ENCODE data around the gene ACADVL.
A peak's percentile ranks its signal among the peaks of the same experiment; 100 is the strongest.

Gene ACADVL

GRCh38 chr17:7207120-7208001 lies 12.4 kb upstream of the ACADVL start:
- no peak for DNase-seq (ENCODE audit: extremely low read depth, low read depth)
- no peak for TF ChIP-seq CTCF (IDR thresholded peaks at IDR 0.05; ENCODE audit: low read depth, low read length)

DNA sequence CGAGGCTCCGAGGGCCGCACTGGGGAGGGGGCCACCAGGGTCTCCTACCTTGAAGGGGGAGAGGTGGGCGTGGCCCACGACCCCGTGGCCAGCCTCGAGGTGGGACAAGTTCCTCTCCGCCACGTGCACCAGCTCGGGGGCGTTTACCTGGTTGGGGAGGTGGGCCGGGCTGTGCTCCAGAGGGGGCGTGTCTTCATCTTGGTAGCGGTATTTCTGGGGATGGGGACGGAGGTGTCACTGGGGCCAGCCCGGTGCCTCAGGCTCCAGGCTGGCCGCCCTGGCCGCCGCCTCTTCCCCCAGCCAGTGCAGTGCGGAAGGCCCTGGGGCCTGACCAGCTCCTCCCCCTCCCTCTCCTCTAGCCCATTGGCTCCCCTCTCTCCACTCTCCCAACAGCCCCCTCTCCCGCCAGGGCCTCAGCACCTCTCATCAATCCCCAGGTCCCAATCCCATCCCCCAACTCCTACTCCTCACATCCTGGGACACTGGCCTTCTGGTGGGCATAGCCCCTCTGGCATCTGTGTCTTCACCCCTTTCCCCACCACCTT lies 11.6 kb upstream of the ACADVL start:
- no peak for DNase-seq (ENCODE audit: extremely low read depth, low read depth)

GRCh38 chr17:7208754-7209460 lies 10.8 kb upstream of the ACADVL start:
- TF ChIP-seq CTCF (IDR thresholded peaks at IDR 0.05; ENCODE audit: low read depth, low read length) = no peak
- no peak for DNase-seq (ENCODE audit: extremely low read depth, low read depth)

More for the DNA sequence above, 11.6 kb upstream of the ACADVL start:
- TF ChIP-seq CTCF (IDR thresholded peaks at IDR 0.05; ENCODE audit: low read depth, low read length) = no peak

DNA sequence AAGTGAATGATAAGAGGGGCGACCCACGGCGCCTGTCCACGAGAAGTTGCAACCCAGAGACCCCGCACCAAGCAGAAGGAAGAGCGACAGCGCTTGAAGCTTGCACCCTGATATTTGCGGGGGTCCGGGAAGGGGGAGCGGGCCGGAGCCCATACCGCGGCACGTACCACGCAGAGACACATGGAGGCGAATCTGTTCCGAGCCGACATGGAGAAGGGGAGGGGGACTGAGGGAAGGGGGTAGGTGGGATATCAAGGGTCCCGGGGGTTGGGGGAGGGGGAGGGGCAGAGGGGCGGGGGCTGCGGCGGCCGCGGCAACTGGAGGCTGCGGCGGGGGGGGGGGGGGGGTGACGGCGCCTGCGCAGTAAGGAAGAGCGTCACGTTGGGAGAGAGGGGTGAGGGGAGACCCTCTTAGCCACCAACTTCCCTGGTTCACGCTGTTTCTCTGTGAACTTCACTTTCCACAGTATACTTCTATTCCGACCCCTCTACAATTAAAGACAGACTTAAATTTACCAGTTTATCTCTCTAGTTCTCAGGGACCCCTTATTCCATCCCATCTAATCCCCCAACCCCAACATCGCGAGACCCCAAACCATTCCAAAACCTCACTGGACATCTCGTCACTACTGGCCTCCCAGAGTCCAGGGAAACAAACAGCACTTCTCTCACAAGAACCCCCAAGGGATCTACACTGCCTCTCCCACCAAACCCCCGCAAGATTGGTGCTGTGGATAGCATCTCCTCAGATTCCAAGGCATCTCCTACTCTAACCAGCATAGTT lies 8.1 kb upstream of the ACADVL start:
- no peak for TF ChIP-seq CTCF (IDR thresholded peaks at IDR 0.05; ENCODE audit: low read depth, low read length)
- no peak for DNase-seq (ENCODE audit: extremely low read depth, low read depth)

- peak; percentile 30 for TF ChIP-seq CTCF (IDR thresholded peaks at IDR 0.05; ENCODE audit: low read depth, low read length)
- DNase-seq (ENCODE audit: extremely low read depth, low read depth) = no peak
These were observed 5.8 kb upstream of the ACADVL start for GRCh38 chr17:7213895-7214299.

GRCh38 chr17:7214300-7215135 lies 5.2 kb upstream of the ACADVL start:
- TF ChIP-seq CTCF (IDR thresholded peaks at IDR 0.05; ENCODE audit: low read depth, low read length) = peak; percentile 60
- DNase-seq (ENCODE audit: extremely low read depth, low read depth) = peak; percentile 89

Data from AG09319 (cell line).